Activated T-cell treated with anti-CD3 and anti-CD28 coated beads, Interleukin-2, amount 50 U/mL, for 4 hours (primary cell): Measurements from ENCODE around the gene ENDOD1. TPM values are rescaled to one million over a fixed set of nuclear protein-coding genes. Genes with fewer than 3 reads are reported as not detected.
"Not testable (repeated sequence)": the region's sequence is repeated elsewhere in the genome, so short reads cannot be mapped to it uniquely, and the experiment has no call there.

Source experiments
- ATAC-seq, 2 donors: fragments of 200-7000 bp; cut with Tn5 transposase; one replicate each; pipeline ENCODE4 v1.10.0; 2021
- DNase-seq: peaks from one replicate; pipeline ENCODE4 v3.0.0-alpha.2; 2020
- H3K27me3 Mint-ChIP-seq: one replicate; pipeline ENCODE4 v1.8.0; 2021; ENCODE audit warnings: low read depth, mixed read lengths
- H3K36me3 Mint-ChIP-seq: one replicate; pipeline ENCODE4 v1.8.0; 2022; ENCODE audit warnings: mixed read lengths; ENCODE audit not compliant: insufficient read depth
- H3K4me1 Mint-ChIP-seq: one replicate; pipeline ENCODE4 v1.8.0; 2021; ENCODE audit warnings: low read depth, mixed read lengths
- H3K4me3 Mint-ChIP-seq: one replicate; pipeline ENCODE4 v1.8.0; 2021; ENCODE audit warnings: mild to moderate bottlenecking, moderate library complexity, mixed read lengths
- H3K9me3 Mint-ChIP-seq: one replicate; pipeline ENCODE4 v1.8.0; 2021; ENCODE audit warnings: mixed read lengths
- total RNA-seq, 3 donors: library from RNA; stranded (reverse); gene quantifications; one replicate each; pipeline ENCODE4 v1.2.1, GENCODE V29; 2021

ENDOD1 gene
- total RNA-seq, 3 donors from 2014 or later, result 15.1 to 30.4 (median 21.0) TPM

- no peaks in the 10 kb centered on the region for H3K27me3 Mint-ChIP-seq
- no peaks in the 10 kb centered on the region for H3K9me3 Mint-ChIP-seq
- no peak for DNase-seq
- H3K4me1 Mint-ChIP-seq, result peaks cover 9% of the 10 kb centered on the region
- peaks cover 14% of the 10 kb centered on the region for H3K36me3 Mint-ChIP-seq
- ATAC-seq, result no peak
- H3K4me3 Mint-ChIP-seq, result no peak overlapping the region
These were observed 14.1 kb downstream of the ENDOD1 start for GRCh38 chr11:95103701-95104100.

DNA sequence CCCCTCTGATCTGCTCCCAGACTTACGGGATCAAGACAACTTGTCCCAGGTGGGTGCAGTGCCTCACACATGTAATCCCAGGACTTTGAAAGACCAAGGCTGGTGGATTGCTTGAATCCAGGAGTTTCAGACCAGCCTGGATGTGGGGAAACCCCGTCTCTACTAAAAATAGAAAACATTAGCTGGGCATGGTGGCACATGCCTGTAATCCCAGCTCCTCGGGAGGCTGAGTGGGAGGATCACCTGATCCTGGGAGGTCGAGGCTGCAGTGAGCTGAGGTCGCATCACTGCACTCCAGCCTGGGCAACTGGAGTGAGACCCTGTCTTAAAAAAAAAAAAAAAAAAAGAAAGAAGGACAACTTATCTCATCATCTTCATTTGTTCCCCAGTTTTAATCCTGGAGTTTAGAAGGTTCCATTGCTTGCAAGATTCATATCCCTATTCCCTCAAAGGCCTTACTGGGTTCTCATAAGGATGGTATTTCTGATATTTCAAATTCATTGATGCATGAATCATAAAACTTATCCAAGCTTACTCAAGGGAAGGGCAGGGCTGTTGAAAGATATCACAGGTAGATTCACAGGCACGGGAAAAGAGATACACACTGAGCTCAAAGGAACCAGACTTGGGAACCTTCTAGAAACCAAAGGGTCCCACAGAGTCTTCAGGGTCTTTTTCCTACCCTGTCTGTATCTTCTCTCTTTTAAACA is 14.6 kb downstream of the ENDOD1 start:
- Mint-ChIP-seq H3K4me3 (no peak overlapping the region), H3K4me1 (peaks cover 9% of the 10 kb centered on the region), H3K36me3 (peaks cover 17% of the 10 kb centered on the region), H3K27me3 (no peaks in the 10 kb centered on the region), H3K9me3 (no peaks in the 10 kb centered on the region)
- DNase-seq (no peak), ATAC-seq (no peak)

DNA sequence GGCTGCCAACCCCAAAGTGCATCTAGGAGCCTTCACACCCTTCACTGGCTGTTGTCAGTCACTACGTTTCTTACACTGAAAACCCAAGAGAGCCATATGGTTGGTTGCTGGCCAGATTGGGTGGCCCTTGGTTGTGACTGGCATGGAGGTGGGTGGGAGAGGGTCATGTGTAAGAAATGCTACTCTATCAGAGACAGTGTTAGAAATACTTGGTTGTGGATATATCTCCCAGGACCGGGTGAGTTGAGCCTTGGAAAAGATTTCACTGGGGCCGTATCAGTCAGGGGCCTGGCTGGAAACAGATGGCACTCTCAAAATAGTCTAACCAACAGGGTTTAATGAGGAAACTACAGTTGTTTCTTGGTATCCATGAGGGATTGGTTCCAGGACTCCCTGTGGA is 15.2 kb downstream of the ENDOD1 start:
- Mint-ChIP-seq H3K27me3 (no peaks in the 10 kb centered on the region), H3K4me1 (peaks cover 12% of the 10 kb centered on the region), H3K36me3 (peaks cover 22% of the 10 kb centered on the region), H3K9me3 (no peaks in the 10 kb centered on the region), H3K4me3 (no peak overlapping the region)
- DNase-seq (no peak), ATAC-seq (no peak)

- Mint-ChIP-seq H3K9me3 (no peaks in the 10 kb centered on the region), H3K27me3 (no peaks in the 10 kb centered on the region), H3K36me3 (peaks cover 27% of the 10 kb centered on the region), H3K4me3 (no peak overlapping the region), H3K4me1 (peaks cover 14% of the 10 kb centered on the region)
- no peak for ATAC-seq
- DNase-seq, result no peak
These were observed 18.5 kb downstream of the ENDOD1 start for GRCh38 chr11:95108159-95108611.

- Mint-ChIP-seq H3K9me3 (no peaks in the 10 kb centered on the region), H3K4me3 (no peak overlapping the region), H3K4me1 (peaks cover 14% of the 10 kb centered on the region), H3K36me3 (peaks cover 31% of the 10 kb centered on the region), H3K27me3 (no peaks in the 10 kb centered on the region)
- ATAC-seq (no peak), DNase-seq (no peak)
These were observed 19.3 kb downstream of the ENDOD1 start for GRCh38 chr11:95108671-95109551.

GRCh38 chr11:95111471-95111870 is 21.8 kb downstream of the ENDOD1 start:
- H3K4me3 Mint-ChIP-seq, DNase-seq, H3K9me3 Mint-ChIP-seq, ATAC-seq, H3K27me3 Mint-ChIP-seq: not testable (repeated sequence)
- peaks cover 31% of the 10 kb centered on the region for H3K36me3 Mint-ChIP-seq
- peaks cover 14% of the 10 kb centered on the region for H3K4me1 Mint-ChIP-seq

DNA sequence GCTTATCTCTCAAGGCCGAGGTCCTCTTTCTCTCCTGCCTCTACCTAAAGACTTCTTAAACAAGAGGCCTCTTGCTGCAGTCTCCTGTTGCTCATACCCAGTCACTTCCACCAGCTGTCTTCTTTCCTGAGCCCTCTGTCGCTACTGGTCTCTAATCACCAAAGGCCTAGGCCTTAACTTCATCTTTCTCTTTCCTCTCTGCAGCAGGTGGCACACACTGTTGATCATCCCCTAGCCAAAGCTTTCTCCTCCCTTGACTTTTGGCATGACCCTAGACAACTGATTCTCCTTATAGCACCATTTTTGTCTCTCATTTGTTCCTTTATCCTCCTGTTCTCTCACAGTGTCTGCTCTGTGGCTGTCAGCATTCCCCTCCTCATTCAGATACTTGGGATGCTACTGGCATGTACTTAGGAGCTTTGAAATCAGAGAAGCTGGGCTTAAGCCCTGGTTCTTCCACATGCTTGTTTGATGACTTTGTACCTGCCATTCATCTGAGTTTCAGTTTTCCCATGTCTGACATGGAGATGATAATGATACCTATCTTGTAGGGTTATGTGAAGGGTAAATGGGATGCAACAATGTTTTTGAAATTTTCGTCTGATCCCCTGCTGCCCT is 22.4 kb downstream of the ENDOD1 start:
- Mint-ChIP-seq H3K9me3 (no peaks in the 10 kb centered on the region), H3K27me3 (no peaks in the 10 kb centered on the region)

DNA sequence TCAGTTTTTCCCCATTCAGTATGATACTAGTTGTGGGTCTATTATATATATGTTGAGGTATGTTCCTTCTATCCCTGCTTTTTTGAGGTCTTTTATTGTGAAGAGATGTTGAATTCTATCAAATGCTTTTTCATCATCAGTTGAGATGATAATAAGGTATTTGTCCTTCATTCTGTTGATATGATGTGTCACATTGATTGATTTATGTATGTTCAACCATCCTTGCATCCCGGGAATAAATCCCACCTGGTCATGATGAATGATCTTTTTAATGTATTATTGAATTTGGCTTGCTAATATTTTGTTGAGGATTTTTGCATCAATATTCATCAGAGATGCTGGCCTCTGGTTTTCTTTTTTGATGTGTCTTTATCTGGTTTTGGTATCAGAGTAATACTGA is 26.0 kb downstream of the ENDOD1 start:
- peaks cover 16% of the 10 kb centered on the region for H3K36me3 Mint-ChIP-seq
- H3K4me3 Mint-ChIP-seq, result no peak overlapping the region
- H3K9me3 Mint-ChIP-seq, result peaks cover 8% of the 10 kb centered on the region
- DNase-seq (no peak), ATAC-seq (no peak)
- H3K27me3 Mint-ChIP-seq, result no peaks in the 10 kb centered on the region
- peaks cover 8% of the 10 kb centered on the region for H3K4me1 Mint-ChIP-seq

More for the DNA sequence above, 22.4 kb downstream of the ENDOD1 start:
- DNase-seq (no peak), ATAC-seq (no peak)
- H3K36me3 Mint-ChIP-seq, result peaks cover 31% of the 10 kb centered on the region
- H3K4me1 Mint-ChIP-seq, result peaks cover 14% of the 10 kb centered on the region
- no peak overlapping the region for H3K4me3 Mint-ChIP-seq

DNA sequence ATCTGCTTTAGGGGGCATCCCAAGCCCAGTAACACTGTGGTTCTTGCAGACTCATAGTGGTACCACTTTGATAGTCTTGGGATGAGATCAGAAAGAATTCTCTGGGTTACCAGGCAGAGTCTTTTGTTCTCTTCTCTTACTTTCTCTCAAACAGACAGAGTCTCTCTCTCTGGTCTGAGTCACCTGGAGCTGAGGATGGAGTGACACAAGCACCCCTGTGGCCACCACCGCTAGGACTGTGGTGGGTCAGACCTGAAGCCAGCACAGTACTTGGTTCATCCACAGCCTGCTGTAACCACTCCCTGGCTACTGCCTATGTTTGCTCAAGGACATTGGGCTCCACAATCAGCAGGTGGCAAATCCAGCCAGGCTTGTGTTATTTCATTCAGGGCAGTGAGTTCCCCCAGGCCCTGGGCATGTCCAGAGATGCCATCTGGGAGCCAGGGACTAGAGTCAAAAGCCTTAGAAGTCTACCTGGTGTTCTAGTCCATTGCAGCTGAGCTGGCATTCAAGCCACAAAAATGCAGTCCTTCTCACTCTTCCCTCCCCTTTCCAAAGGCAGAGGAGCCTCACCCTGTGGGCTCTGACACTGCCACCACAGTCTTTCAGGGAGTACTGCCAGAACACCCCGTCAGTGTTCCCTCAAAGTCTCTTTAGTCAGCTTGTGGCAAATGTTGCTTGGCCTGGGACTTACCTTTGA is 29.9 kb downstream of the ENDOD1 start:
- Mint-ChIP-seq H3K4me1 (peaks cover 4% of the 10 kb centered on the region), H3K4me3 (no peak overlapping the region), H3K9me3 (peaks cover 8% of the 10 kb centered on the region), H3K27me3 (no peaks in the 10 kb centered on the region), H3K36me3 (peaks cover 5% of the 10 kb centered on the region)
- no peak for ATAC-seq
- DNase-seq, result no peak

GRCh38 chr11:95121698-95122097 is 32.1 kb downstream of the ENDOD1 start:
- H3K4me1 Mint-ChIP-seq, result peaks cover 4% of the 10 kb centered on the region
- H3K36me3 Mint-ChIP-seq, result peaks cover 7% of the 10 kb centered on the region
- no peak for ATAC-seq
- no peak overlapping the region for H3K4me3 Mint-ChIP-seq
- DNase-seq, result no peak
- H3K27me3 Mint-ChIP-seq, result no peaks in the 10 kb centered on the region
- H3K9me3 Mint-ChIP-seq, result peaks cover 8% of the 10 kb centered on the region

DNA sequence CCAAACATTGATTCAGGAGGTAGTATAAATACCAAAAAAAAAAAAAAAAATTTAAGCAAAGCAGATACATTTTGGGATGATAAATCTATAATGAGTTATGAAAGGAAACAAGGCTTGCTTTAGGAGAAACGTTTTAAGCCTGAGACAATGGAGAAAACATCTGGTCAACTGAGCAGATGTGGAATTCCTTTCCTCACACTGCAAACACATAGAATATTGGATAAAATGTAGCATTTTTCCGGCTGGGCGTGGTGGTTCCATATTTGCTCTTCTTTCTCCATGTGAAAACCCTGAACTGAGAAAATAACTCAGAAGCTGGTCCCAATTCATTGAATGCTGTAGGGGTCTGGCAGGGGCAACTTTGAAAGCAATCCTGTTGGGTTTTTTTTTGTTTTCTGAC is 33.9 kb downstream of the ENDOD1 start:
- Mint-ChIP-seq H3K36me3 (peaks cover 11% of the 10 kb centered on the region), H3K27me3 (no peaks in the 10 kb centered on the region), H3K4me3 (no peak overlapping the region), H3K9me3 (no peaks in the 10 kb centered on the region), H3K4me1 (no peaks in the 10 kb centered on the region)
- DNase-seq (no peak), ATAC-seq (no peak)

- no peaks in the 10 kb centered on the region for H3K27me3 Mint-ChIP-seq
- DNase-seq (no peak), ATAC-seq (no peak)
- no peaks in the 10 kb centered on the region for H3K4me1 Mint-ChIP-seq
- peaks cover 36% of the 10 kb centered on the region for H3K36me3 Mint-ChIP-seq
- H3K9me3 Mint-ChIP-seq, result no peaks in the 10 kb centered on the region
- no peak overlapping the region for H3K4me3 Mint-ChIP-seq
These were observed 39.0 kb downstream of the ENDOD1 start for GRCh38 chr11:95128602-95129001.

DNA sequence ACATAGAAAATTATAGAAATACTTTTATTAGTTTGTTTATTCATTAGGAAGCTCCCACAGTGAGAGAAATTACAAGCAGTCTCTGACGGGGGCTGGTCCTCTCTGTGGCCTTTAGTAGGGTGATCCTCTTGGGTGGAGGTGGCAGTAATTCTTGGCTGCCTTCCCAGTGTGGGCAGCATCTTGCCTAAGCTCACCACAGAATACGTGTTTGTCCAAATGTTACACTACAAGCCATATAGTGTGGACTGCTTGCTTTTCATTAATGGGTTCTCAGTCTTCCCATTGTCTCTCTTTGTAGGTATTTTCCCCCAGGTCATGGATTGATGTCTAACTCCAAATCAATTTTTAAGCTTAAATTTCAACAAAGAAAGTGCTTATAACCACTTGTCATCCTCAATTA is 43.3 kb downstream of the ENDOD1 start:
- no peaks in the 10 kb centered on the region for H3K9me3 Mint-ChIP-seq
- H3K27me3 Mint-ChIP-seq, result no peaks in the 10 kb centered on the region
- ATAC-seq, result no peak
- no peak for DNase-seq
- no peak overlapping the region for H3K4me3 Mint-ChIP-seq
- no peaks in the 10 kb centered on the region for H3K4me1 Mint-ChIP-seq
- H3K36me3 Mint-ChIP-seq, result peaks cover 34% of the 10 kb centered on the region

GRCh38 chr11:95134491-95134890 is 44.8 kb downstream of the ENDOD1 start:
- DNase-seq, result no peak
- Mint-ChIP-seq H3K4me1 (no peaks in the 10 kb centered on the region), H3K27me3 (no peaks in the 10 kb centered on the region), H3K36me3 (peaks cover 21% of the 10 kb centered on the region), H3K9me3 (no peaks in the 10 kb centered on the region), H3K4me3 (no peak overlapping the region)
- no peak for ATAC-seq
